NCI-H2227 (cell line): ENCODE measurements around the gene STK32C.

ENCODE experiments used
- DNase-seq: peaks from one replicate; lab custom pipeline; 2025; ENCODE audit not compliant: unreplicated experiment; lab: John Stamatoyannopoulos, UW

Gene STK32C

GRCh38 chr10:132202070-132202970, 105.4 kb downstream of the STK32C start:
- DNase-seq: no peak

GRCh38 chr10:132201111-132201969, 106.4 kb downstream of the STK32C start:
- no peak for DNase-seq

DNA sequence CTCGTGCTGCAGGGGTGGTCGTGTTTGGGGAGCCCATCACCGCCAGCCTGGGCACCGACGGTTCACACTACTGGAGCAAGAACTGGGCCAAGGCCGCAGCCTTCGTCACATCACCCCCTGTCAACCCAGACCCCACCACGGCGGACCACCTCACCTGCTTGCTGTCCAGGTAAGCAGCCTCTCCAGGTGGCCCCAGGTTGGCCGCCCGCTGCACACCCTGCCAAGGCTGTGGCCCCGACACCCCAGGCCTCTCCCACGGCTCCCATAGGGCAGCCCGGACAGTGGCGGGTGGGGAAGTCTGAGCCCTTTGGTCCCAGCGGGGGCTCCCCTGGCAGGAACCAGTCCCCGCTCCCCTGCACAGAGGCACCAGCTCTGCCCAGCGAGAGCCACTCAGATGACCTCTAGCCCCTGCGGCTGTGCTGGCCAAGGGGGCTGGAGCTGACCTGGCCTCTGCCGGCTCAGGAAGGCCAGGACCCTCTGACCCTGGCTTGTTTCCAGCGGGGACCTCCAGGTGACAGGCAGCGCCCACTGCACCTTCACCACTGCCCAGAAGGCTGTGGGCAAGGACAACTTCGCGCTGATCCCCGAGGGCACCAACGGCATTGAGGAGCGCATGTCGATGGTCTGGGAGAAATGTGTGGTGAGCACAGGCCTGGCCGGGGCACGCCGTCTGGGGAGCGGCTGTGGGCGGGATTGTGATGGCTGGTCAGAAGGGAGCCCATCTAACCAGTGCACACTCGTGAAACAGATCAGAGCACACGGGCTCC, 107.2 kb downstream of the STK32C start:
- DNase-seq: no peak

- DNase-seq: no peak
Observed at GRCh38 chr10:132199854-132200311, 107.9 kb downstream of the STK32C start.

DNA sequence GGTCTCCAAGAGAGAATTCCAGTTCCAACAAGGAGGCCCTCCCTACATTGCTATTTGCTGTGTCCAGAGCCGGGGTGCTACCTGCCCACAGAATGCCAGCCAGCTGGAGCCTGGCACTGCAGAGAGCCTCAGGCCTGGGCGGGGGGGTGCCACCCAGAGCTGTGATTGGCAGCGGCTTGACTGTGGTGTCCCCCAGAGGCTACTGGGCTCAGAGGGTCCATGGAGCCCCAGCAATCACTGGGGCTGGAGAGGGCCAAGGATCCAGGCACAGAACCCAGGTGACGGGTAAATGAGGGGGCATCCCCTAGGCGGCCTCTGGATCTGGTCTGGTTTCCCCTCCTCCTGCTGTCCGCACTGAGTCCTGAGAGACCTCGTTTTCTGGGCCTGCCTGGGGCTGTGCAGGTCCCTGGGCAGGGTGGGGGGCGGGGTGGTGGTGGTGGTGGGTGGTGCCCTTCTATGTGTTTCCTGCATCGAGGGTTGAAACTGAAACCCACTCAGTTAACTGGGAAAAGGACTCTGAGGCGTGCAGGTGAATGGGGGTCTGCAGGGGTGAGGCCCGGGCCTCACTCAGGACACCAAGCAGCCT, 108.4 kb downstream of the STK32C start:
- DNase-seq: no peak

GRCh38 chr10:132198381-132199181, 109.2 kb downstream of the STK32C start:
- DNase-seq: no peak

- no peak for DNase-seq
Observed at GRCh38 chr10:132198068-132198370, 109.7 kb downstream of the STK32C start.

- no peak for DNase-seq
Observed at GRCh38 chr10:132197271-132198067, 110.3 kb downstream of the STK32C start.

- DNase-seq: no peak
Observed at GRCh38 chr10:132196178-132197113, 111.3 kb downstream of the STK32C start.

- no peak for DNase-seq
Observed at GRCh38 chr10:132195366-132196075, 112.2 kb downstream of the STK32C start.

DNA sequence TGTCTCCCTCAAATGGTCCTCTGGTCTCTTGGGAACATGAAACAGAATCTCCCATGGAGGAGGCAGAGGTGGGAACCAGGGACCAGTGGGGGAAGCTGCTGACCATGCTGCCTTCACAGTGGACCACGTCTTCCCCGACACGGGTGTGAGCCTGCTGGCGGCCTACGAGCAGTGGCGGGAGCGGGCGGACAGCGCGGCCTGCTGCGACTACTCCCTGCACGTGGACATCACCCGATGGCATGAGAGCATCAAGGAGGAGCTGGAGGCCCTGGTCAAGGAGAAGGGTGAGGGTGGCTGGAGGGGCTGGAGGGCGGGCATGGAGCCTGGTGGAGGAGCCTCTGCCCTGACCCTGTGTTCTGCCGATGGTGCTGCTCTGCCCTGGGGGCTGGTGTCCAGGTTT, 113.0 kb downstream of the STK32C start:
- no peak for DNase-seq

DNA sequence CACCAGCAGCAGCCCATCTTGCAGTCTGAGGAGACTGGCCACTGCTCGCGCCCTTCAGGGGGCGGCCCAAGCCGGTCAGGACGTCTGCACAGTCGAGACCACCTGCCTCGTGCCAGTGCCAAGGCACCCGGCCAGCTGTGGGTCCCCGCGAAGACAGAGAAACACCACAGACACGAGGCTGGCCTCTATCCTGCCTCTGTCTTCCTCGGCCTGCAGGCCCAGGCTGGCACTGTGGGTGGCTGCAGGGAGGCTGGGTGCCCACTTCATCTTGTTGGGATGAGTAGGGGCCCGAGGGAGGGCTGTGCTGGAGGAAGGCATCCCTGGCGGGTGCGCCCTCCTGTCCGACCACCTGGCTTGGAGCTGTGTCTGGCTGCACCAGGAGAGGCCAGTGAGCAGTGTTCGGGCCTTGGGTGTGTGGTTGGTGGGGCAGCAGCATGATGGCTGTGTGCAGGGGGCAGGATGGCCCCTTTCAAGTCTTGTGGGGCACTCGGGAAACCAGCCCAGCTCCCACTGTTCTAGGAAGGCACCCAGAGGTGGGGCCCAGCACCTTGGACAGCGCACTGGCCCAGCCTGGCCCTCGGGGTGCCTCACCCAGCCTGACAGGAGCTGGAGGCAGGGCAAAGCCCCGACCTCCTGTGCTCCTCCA, 113.7 kb downstream of the STK32C start:
- no peak for DNase-seq

DNA sequence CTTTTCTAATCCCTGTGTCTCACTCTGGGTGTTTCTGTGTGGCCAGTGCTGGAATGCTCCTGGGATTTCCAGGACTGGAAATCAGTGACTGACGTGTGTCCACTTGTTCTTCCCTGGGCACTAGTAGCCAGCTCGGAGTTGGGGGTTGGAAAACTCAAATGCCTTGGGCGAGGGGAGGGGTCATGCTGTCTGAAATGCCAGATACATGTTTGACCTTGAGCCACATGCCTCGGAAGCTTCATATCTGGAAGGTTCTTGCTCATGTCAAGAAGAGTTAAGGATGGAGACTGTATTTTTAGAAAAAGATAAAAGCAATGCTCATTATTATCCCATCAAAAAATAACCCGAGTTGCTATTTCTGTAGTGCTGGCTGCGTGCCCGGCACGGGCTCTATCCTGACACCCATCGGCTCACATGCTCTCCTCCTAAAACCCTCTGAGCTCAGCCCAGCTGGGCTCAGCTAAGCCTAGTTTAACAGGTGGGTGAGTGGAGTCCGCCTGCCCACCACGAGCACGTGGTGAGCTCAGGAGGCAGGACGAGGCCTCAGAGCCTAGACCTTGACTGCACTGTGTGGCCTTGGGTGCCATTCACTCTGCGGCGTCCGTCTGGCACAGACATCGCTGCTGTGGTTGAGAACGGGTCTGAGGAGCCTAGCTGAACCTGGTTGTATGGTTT, 114.6 kb downstream of the STK32C start:
- DNase-seq: no peak

GRCh38 chr10:132192076-132192975, 115.4 kb downstream of the STK32C start:
- DNase-seq: no peak

DNA sequence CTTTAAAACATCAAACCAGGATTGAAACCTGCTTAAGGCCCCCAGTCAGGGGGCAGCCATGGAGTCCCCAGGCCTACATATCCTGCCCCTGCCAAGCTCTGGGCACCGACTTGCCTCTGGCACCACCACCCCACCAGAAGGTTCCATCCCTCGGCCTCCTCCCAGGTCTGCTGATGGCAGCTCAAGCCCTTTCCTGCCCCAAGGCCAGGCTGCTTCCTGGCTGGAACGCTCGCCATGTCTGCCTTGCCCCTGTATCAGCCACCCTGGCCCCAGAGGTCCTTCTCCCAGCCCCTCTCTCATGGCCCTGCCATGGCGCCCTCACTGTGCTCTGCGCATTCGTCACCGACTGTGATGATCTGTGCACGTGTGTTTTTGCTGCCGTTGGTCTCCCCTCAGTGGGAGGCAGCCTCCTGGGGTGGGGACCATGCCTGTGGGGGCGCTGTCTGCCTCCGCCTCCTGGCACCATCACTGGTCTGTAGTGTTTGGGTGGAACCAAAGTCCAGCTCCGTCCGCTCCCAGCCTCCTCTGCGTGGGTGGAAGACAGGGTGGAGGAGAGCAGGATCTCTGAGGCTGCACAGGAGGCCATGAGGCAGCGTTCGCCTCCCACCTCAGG, 117.8 kb downstream of the STK32C start:
- DNase-seq: no peak
